Ascending aorta (tissue), 2 donors: ENCODE data around the gene ARHGAP24. TPM values are rescaled to one million over a fixed set of nuclear protein-coding genes. Genes with fewer than 3 reads are reported as not detected.

Experiments used
- DNase-seq, 2 donors: peaks; one replicate each; pipeline ENCODE4 v3.0.0-alpha.2; 2019; ENCODE audit warnings: low spot score in 2 of 2
- H3K27ac ChIP-seq, 2 donors: fragments of 200-600 bp; sonication (generic); one replicate each; pipeline ENCODE4 v1.5.1; 2016 to 2017; ENCODE audit warnings: mild to moderate bottlenecking in 1 of 2
- H3K27me3 ChIP-seq: fragments of 200-600 bp; sonication (generic); one replicate; pipeline ENCODE4 v1.5.1; 2017
- H3K36me3 ChIP-seq, 2 donors: fragments of 200-600 bp; sonication (generic); one replicate each; pipeline ENCODE4 v1.5.1; 2016
- H3K4me1 ChIP-seq, 2 donors: fragments of 200-600 bp; sonication (generic); one replicate each; pipeline ENCODE4 v1.5.1; 2016 to 2017; ENCODE audit warnings: mild to moderate bottlenecking in 1 of 2
- H3K4me3 ChIP-seq, 2 donors: fragments of 200-600 bp; sonication (generic); one replicate each; pipeline ENCODE4 v1.5.1; 2016 to 2017; ENCODE audit warnings: mild to moderate bottlenecking in 1 of 2
- H3K9me3 ChIP-seq, 2 donors: fragments of 200-600 bp; sonication (generic); one replicate each; pipeline ENCODE4 v1.5.1; 2016
- CTCF ChIP-seq, 3 experiments: fragments of 200-600 bp in 2 of 3; fragments of 450-650 bp in 1 of 3; sonication (generic) in 2 of 3; IDR thresholded peaks; one replicate each; pipeline ENCODE4 v1.5.1; 2016 to 2019; ENCODE audit warnings: antibody characterized with exemption in 3 of 3, mild to moderate bottlenecking in 1 of 3, moderate library complexity in 1 of 3
- intact Hi-C: fragments of 100-400 bp; cut with DNase I; formaldehyde crosslinking; loops from one replicate; pipeline ENCODE4 v1.15.1; 2023
- total RNA-seq: library from RNA; depleted of rRNA; stranded (reverse); fragments of >200 nt; gene quantifications from one replicate; pipeline ENCODE4 v1.1.0, GENCODE V29; 2016

ARHGAP24 gene
- total RNA-seq, 1 donor from 2014 or later: 13.9 TPM

- no peak for DNase-seq
- Histone ChIP-seq H3K4me1 (no peaks in the 10 kb centered on the region), H3K4me3 (no peak overlapping the region), H3K36me3 (no peaks in the 10 kb centered on the region), H3K9me3 (no peaks in the 10 kb centered on the region), H3K27me3 (no peaks in the 10 kb centered on the region), H3K27ac (no peak overlapping the region)
- intact Hi-C loops: no loop called here
- no peak for TF ChIP-seq CTCF (IDR thresholded peaks at IDR 0.05)
Measured at GRCh38 chr4:85732124-85732523, 257.2 kb downstream of the ARHGAP24 start.

GRCh38 chr4:85733798-85734197 lies 258.8 kb downstream of the ARHGAP24 start:
- Histone ChIP-seq H3K9me3 (no peaks in the 10 kb centered on the region), H3K27me3 (no peaks in the 10 kb centered on the region), H3K4me3 (no peak overlapping the region), H3K36me3 (no peaks in the 10 kb centered on the region), H3K27ac (no peak overlapping the region), H3K4me1 (no peaks in the 10 kb centered on the region)
- no peak for TF ChIP-seq CTCF (IDR thresholded peaks at IDR 0.05)
- no peak for DNase-seq
- intact Hi-C loops: no loop called here

- no peaks in the 10 kb centered on the region for H3K27me3 ChIP-seq
- H3K4me3 ChIP-seq: no peak overlapping the region
- intact Hi-C loops: no loop called here
- TF ChIP-seq CTCF (IDR thresholded peaks at IDR 0.05): no peak
- DNase-seq: no peak
- H3K9me3 ChIP-seq: no peaks in the 10 kb centered on the region
- H3K36me3 ChIP-seq: no peaks in the 10 kb centered on the region
- no peaks in the 10 kb centered on the region for H3K4me1 ChIP-seq
- H3K27ac ChIP-seq: no peak overlapping the region
Measured at GRCh38 chr4:85734424-85734831, 259.5 kb downstream of the ARHGAP24 start.

DNA sequence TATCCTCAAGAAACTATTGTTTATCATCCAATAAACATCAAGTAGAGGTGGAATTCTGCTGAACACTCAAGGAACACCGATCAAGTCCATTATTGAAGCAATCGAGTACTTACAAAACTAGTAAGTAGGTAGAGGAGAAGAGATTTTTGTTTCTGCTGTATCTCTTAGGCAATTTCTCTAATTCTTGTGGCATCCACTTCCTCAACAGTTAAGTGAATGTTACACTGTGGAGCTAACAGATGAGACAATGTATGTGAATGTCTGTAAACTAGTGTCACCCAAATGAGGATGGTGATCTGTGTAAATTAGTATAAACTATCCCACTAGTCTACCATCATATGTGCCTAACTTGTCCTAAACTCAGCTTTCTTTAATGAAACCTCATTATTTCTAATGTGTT lies 261.6 kb downstream of the ARHGAP24 start:
- no peaks in the 10 kb centered on the region for H3K36me3 ChIP-seq
- DNase-seq: no peak
- H3K27ac ChIP-seq: no peak overlapping the region
- H3K9me3 ChIP-seq: no peaks in the 10 kb centered on the region
- intact Hi-C loops: no loop called here
- no peak overlapping the region for H3K4me3 ChIP-seq
- no peaks in the 10 kb centered on the region for H3K27me3 ChIP-seq
- peaks cover 0 to 2% of the 10 kb centered on the region in 2 donors for H3K4me1 ChIP-seq
- no peak for TF ChIP-seq CTCF (IDR thresholded peaks at IDR 0.05)

GRCh38 chr4:85737254-85737653 lies 262.3 kb downstream of the ARHGAP24 start:
- intact Hi-C loops: no loop called here
- Histone ChIP-seq H3K9me3 (no peaks in the 10 kb centered on the region), H3K4me3 (no peak overlapping the region), H3K36me3 (no peaks in the 10 kb centered on the region), H3K4me1 (peaks cover 0 to 4% of the 10 kb centered on the region in 2 donors), H3K27ac (no peak overlapping the region), H3K27me3 (no peaks in the 10 kb centered on the region)
- no peak for DNase-seq
- TF ChIP-seq CTCF (IDR thresholded peaks at IDR 0.05): no peak

DNA sequence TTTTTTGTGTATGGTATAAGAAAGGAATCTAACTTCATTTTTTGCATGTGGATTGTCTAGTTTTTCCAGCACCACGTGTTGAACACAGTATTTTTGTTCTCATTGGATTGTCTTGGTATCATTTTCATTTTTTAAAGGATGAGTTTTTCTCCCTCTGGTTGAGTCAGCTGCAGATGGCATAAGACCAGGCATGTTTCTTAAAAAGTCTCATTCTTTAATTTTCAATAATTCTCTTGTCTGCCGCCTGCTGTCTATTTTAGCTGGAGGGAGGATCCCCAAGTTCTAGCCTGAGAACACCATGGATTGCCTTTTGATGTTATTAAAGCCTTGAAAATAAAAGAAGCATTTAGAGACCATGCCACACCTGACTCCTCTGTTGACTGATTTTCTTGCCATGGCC lies 263.8 kb downstream of the ARHGAP24 start:
- H3K4me3 ChIP-seq: no peak overlapping the region
- no peak overlapping the region for H3K27ac ChIP-seq
- H3K4me1 ChIP-seq: peaks cover 0 to 6% of the 10 kb centered on the region in 2 donors
- TF ChIP-seq CTCF (IDR thresholded peaks at IDR 0.05): no peak
- no peak for DNase-seq
- no peaks in the 10 kb centered on the region for H3K27me3 ChIP-seq
- no peaks in the 10 kb centered on the region for H3K9me3 ChIP-seq
- H3K36me3 ChIP-seq: no peaks in the 10 kb centered on the region
- intact Hi-C loops: no loop called here
